T-cell (primary cell): ENCODE data around the gene VCP. TPM values are rescaled to one million over a fixed set of nuclear protein-coding genes. Genes with fewer than 3 reads are reported as not detected.

Experiments
- ATAC-seq, 4 experiments: fragments of 200-7000 bp in 3 of 4; fragments of 150-1000 bp in 1 of 4; cut with Tn5 transposase; replicated peaks in 1 of 4; 1 replicate in 3 of 4; 2 replicates in 1 of 4; pipeline ENCODE4 v1.10.0; 2021; ENCODE audit warnings: moderate library complexity in 3 of 4, mild to moderate bottlenecking in 2 of 4, moderate number of reproducible peaks in 1 of 4
- CTCF ChIA-PET, 2 donors: fragments of 300-600 bp; sonication (Branson Sonifier 250); formaldehyde crosslinking; loops; one replicate each; lab custom pipeline; 2022; ENCODE audit warnings: antibody characterized with exemption in 2 of 2; lab: Charles Lee
- POLR2A ChIA-PET, 2 donors: fragments of 300-600 bp; sonication (Branson Sonifier 250); formaldehyde crosslinking; loops; one replicate each; lab custom pipeline; 2022; ENCODE audit warnings: antibody characterized with exemption in 2 of 2; lab: Charles Lee
- DNase-seq, 35 experiments: peaks; one replicate each; pipeline versions ENCODE4 v3.0.0 to v3.0.0-alpha.2; 2013 to 2023
- H3K27ac ChIP-seq: one replicate; pipeline ENCODE4 v1.5.1; 2013; ENCODE audit warnings: low read length
- H3K27me3 ChIP-seq, 2 experiments: replicated peaks in 1 of 2; 1 replicate in 1 of 2; 2 replicates in 1 of 2; pipeline versions ENCODE4 v1.6.1 to v1.7.0; 2013; ENCODE audit warnings: low read length in 1 of 2, mixed read lengths in 1 of 2; ENCODE audit not compliant: control insufficient read depth in 2 of 2, insufficient read depth in 2 of 2; ENCODE audit errors: extremely low read depth in 1 of 2
- H3K36me3 ChIP-seq, 2 donors: 1 replicate in 1 of 2; 2 replicates in 1 of 2; pipeline versions ENCODE4 v1.6.1 to v1.7.0; 2013; ENCODE audit warnings: low read length in 1 of 2; ENCODE audit not compliant: control insufficient read depth in 2 of 2, insufficient read depth in 1 of 2; ENCODE audit errors: extremely low read depth in 1 of 2
- H3K4me1 ChIP-seq, 2 experiments: 1 replicate in 1 of 2; 2 replicates in 1 of 2; pipeline versions ENCODE4 v1.6.1 to v1.7.0; 2013; ENCODE audit warnings: low read length in 2 of 2, mixed read lengths in 1 of 2; ENCODE audit not compliant: insufficient read depth in 2 of 2, control insufficient read depth in 1 of 2; ENCODE audit errors: extremely low read depth in 1 of 2
- H3K4me3 ChIP-seq, 2 donors: 1 replicate in 1 of 2; 2 replicates in 1 of 2; pipeline versions ENCODE4 v1.5.1 to v1.7.0; 2013; ENCODE audit warnings: mild to moderate bottlenecking in 2 of 2, low read length in 1 of 2, moderate library complexity in 1 of 2; ENCODE audit not compliant: control insufficient read depth in 1 of 2; ENCODE audit errors: extremely low read depth in 1 of 2
- H3K9me3 ChIP-seq: 2 replicates; pipeline ENCODE4 v1.7.0; 2013
- H3K27ac Mint-ChIP-seq, 2 donors: one replicate each; pipeline ENCODE4 v1.8.0; 2020 to 2021; ENCODE audit warnings: mild to moderate bottlenecking in 2 of 2, mixed read lengths in 2 of 2
- H3K27me3 Mint-ChIP-seq, 2 donors: one replicate each; pipeline ENCODE4 v1.8.0; 2021 to 2022; ENCODE audit warnings: mixed read lengths in 2 of 2
- H3K36me3 Mint-ChIP-seq: one replicate; pipeline ENCODE4 v1.8.0; 2021; ENCODE audit warnings: mixed read lengths
- H3K4me1 Mint-ChIP-seq, 3 donors: one replicate each; pipeline ENCODE4 v1.8.0; 2020 to 2022; ENCODE audit warnings: mixed read lengths in 3 of 3, mild to moderate bottlenecking in 1 of 3
- H3K4me3 Mint-ChIP-seq, 3 donors: one replicate each; pipeline ENCODE4 v1.8.0; 2020 to 2022; ENCODE audit warnings: mild to moderate bottlenecking in 3 of 3, mixed read lengths in 3 of 3, moderate library complexity in 3 of 3
- H3K9me3 Mint-ChIP-seq, 3 donors: one replicate each; pipeline ENCODE4 v1.8.0; 2020 to 2022; ENCODE audit warnings: mixed read lengths in 3 of 3
- WGBS: methylation state at CpG from one replicate; pipeline ENCODE4 v1.1.5; 2013; ENCODE audit warnings: missing lambda C conversion rate; ENCODE audit not compliant: insufficient coverage; 5-methylcytosine and 5-hydroxymethylcytosine counted together
- total RNA-seq, 35 experiments: library from RNA in 6 of 35; stranded (reverse) in 6 of 35; fragments of 120-200 nt in 1 of 35; gene quantifications; one replicate each; pipeline versions ENCODE4 v1.2.1 to v1.2.4 and lab custom pipeline; 2013 to 2026

Gene VCP
- total RNA-seq, 5 donors from 2014 or later (not counting 1 experiment from before 2014, with no cell fraction given): 141 to 232 (median 167) TPM

DNA sequence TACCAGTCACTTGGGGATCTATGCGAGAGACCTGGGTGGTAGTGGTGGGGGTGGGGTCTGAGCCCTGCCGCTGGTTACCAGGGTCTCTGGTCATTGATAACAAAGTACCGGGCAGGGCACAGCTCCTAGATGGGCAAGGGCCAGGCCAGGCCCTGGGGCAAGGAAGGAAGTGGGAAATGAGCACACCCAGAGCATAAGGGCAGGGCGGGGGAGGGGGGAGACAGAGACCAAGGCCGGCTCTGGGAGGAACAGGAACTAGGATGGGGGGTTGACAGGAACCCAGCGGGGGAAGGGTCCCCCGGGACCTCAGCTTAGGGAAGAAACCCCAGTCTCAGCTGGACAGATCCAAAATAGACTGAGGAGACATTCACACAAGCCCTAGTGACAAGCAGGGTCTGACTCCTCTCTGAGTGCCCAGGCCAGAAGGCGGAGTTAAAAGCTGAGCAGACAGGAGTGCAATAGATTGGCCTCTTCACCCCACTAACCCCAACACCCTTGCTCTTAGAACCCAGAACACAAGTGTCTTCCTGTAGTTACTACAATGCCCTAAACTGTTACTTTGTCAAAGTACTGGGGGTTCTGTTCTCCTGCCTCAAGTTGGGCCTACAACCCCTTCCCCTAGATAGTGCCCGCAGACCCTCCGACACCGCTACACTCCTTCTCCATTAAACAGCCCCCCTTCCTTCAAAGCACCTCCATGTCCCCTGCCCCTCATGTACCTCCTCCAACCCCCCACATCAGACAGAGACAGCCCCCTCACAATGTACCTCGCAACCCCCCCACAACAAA is 42.6 kb upstream of the VCP start:
- Mint-ChIP-seq H3K4me1 (peaks cover 56 to 57% (median 57%) of the 10 kb centered on the region in 3 donors), H3K4me3 (peak overlapping the region; percentile 88 to 91 (median 90)), H3K27me3 (no peaks in the 10 kb centered on the region), H3K9me3 (no peaks in the 10 kb centered on the region), H3K36me3 (no peaks in the 10 kb centered on the region), H3K27ac (peak overlapping the region; percentile 95 to 97)
- POLR2A ChIA-PET: interaction anchor here (0.6 kb wide), 3 partner anchors 16 to 738 kb away, joined by 3 to 5 read pairs (median 4); partner anchors contain the start of gene MYORG (in 1 of the 2)
- ATAC-seq: no peak
- Histone ChIP-seq H3K4me1 (peaks cover 31 to 64% of the 10 kb centered on the region in 2 experiments), H3K27ac (peak overlapping the region; percentile 74), H3K4me3 (peak overlapping the region; percentile 68 to 81), H3K36me3 (no peaks in the 10 kb centered on the region), H3K9me3 (no peaks in the 10 kb centered on the region), H3K27me3 (no peaks in the 10 kb centered on the region)
- 24% methylated on average over 7 of the region's 12 CpGs for WGBS
- peak in 18 of 35 experiments; percentile 8 to 58 (median 32) for DNase-seq
- CTCF ChIA-PET: interaction anchor here (0.5 to 3.0 kb wide), 9 partner anchors 12 to 1058 kb away, joined by 3 to 12 read pairs (median 4); partner anchors contain the start of genes STOML2 (in 1 of the 2) and VCP (in 1 of the 2)

DNA sequence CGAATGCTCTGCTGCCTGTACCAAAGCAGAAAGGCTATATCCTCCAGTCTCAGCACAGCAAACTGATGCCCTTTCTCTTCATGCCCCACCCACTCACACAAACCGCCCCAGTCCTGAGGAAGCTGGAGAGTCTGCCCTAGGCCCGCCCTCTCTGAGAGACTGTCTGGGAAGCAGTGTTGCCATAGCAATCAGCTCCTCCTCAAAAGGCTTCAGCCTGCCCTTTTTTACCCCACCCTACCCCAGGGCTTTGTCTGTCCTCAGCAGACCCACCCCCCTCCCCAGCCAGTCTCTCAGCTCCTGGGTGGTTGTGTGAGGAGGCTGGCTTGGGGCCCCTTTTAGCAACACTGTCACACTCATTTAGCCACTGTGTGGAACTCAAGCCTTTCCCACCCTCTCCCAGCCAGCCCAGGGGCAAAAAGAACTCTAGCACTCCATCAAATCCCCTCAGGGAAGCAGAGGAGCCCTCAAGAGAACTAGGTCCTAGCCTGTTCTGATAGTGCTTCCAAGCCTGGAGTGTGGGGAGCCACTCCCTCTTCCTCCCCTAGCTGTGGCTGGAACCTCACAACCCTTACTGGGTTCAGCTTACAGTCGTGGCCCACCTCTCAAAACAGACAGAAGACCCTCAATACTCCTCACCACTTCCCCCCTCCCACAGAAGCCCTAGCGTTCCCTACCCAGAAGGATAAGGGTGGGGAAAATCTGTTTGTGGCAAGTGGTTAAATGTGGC is 41.9 kb upstream of the VCP start:
- peaks cover 31 to 64% of the 10 kb centered on the region in 2 experiments for H3K4me1 ChIP-seq
- peak overlapping the region; percentile 68 to 81 for H3K4me3 ChIP-seq
- H3K9me3 Mint-ChIP-seq: no peaks in the 10 kb centered on the region
- POLR2A ChIA-PET: interaction anchor here in 1 of 2 donors (0.5 to 1.1 kb wide), 2 partner anchors 11 to 596 kb away, joined by 3 to 5 read pairs; partner anchors contain the start of gene STOML2
- WGBS: 7% methylated on average over 2 of the region's 5 CpGs
- H3K36me3 ChIP-seq: no peaks in the 10 kb centered on the region
- no peaks in the 10 kb centered on the region for H3K27me3 Mint-ChIP-seq
- CTCF ChIA-PET: interaction anchor here (0.6 to 3.0 kb wide), 9 partner anchors 11 to 920 kb away, joined by 3 to 12 read pairs (median 4); partner anchors contain the start of genes VCP (in 2 of the 2) and STOML2 (in 1 of the 2)
- peak overlapping the region; percentile 95 to 97 for H3K27ac Mint-ChIP-seq
- peak in 34 of 35 experiments; percentile 16 to 79 (median 50) for DNase-seq
- no peaks in the 10 kb centered on the region for H3K36me3 Mint-ChIP-seq
- H3K4me3 Mint-ChIP-seq: peak overlapping the region; percentile 88 to 91 (median 90)
- ATAC-seq: peak in 3 of 4 experiments; percentile 5 to 15 (median 6)
- peak overlapping the region; percentile 74 for H3K27ac ChIP-seq
- peaks cover 56 to 62% (median 61%) of the 10 kb centered on the region in 3 donors for H3K4me1 Mint-ChIP-seq
- no peaks in the 10 kb centered on the region for H3K9me3 ChIP-seq
- no peaks in the 10 kb centered on the region for H3K27me3 ChIP-seq

DNA sequence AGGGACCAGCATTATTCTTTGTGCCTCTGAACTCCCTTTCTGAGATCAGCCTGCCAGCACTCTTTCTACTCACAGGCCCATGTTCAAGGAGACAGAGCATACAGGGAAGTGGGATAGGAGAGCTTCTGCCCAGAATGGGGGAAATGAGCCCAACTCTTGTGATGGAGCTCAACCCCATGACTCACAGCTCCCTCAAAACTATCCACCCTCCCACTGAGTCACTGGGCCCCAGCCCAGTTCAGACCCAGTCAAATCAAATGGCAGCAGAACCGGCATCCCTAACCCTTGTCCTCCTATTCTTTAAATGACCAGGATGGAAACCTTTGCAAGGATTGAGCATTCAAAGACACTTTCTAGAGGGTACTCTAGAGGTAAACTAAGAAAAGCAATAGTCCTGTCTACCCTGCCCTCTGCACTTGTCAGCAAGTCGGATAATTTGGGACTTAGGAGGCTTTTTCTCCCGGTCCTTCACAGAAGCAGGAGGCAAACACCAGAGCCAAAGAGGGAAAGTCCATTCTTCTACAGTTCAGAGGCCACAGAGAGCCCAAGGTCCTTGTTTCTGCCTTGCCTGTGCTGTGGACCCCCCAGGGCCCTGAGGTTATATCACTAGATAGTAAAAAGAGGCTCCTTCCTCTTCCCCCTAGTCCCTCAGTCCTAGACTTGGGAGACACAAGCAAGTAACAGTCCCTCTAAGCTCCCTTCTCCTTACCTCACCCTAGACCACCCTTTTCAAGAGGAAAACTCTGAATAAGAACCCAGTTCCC is 40.0 kb upstream of the VCP start:
- no peak for DNase-seq
- peak overlapping the region; percentile 71 to 79 (median 73) for H3K4me3 Mint-ChIP-seq
- CTCF ChIA-PET: interaction anchor here in 1 of 2 donors (0.8 kb wide), 1 partner anchor 9 kb away, joined by 4 read pairs; the partner anchor contains the start of gene STOML2

DNA sequence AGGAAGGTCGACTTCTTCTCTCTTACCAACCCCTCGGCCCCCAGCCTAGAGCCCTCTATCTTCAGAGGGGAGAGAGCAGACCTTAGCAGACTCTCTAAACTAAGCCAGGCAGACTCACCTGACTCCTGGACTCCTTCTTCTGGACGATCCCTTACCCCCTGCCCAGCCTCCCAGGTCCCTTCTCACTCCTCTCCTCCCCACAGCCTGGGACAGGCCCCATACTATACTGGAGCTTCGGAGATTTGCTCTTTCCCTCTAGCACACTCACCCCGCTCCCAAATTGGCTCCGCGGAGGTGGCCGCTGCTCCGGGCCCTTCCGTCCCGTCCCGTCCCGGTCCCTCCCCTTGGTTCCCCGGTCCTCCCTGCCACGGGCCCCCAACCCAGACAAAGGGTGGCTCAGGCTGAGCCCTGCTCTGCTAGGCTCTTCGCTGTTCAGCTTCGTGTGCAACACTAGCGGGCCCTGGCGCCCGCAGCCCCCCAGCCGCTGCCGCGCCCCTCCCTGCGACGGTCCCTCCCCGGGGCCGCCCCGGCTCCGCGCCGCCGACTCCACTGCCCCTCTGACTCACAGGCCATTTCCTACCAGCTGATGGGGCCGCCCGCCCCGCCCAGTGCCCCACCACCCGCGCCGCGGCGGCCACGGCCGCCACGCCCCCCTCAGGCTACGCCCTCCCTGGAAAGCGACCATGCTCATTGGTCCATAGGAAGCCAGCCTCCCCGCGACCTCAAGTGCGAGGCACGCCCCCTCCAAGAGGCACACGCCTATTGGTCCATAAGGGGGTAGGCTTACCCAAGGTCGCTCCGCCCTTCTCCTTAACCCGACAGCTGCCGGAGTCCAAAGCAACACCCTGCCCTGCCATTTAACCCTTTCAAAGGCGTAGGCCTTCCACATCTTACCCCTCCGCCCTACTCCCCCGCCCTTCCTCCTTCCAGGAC is 38.8 kb upstream of the VCP start:
- WGBS: 3% methylated on average over 56 of the region's 57 CpGs
- no peaks in the 10 kb centered on the region for H3K36me3 Mint-ChIP-seq
- H3K4me3 Mint-ChIP-seq: peak overlapping the region; percentile 71 to 79 (median 73)
- H3K27ac Mint-ChIP-seq: peak overlapping the region; percentile 86 to 94
- H3K4me1 ChIP-seq: peaks cover 27 to 56% of the 10 kb centered on the region in 2 experiments
- ChIA-PET POLR2A (interaction anchor here in 1 of 2 donors (0.5 kb wide), 1 partner anchor 836 kb away, joined by 4 read pairs; no protein-coding TSS in a partner anchor), CTCF (interaction anchor here in 1 of 2 donors (0.8 kb wide), 1 partner anchor 8 kb away, joined by 4 read pairs; the partner anchor contains the start of gene STOML2)
- H3K4me1 Mint-ChIP-seq: peaks cover 47 to 57% (median 54%) of the 10 kb centered on the region in 3 donors
- peaks cover 5 to 18% of the 10 kb centered on the region in 2 donors for H3K36me3 ChIP-seq
- no peaks in the 10 kb centered on the region for H3K27me3 Mint-ChIP-seq
- ATAC-seq (peak; percentile 77 to 81 (median 80)), DNase-seq (peak; percentile 87 to 97 (median 95))
- H3K4me3 ChIP-seq: peak overlapping the region; percentile 61 to 71
- peak overlapping the region; percentile 78 for H3K27ac ChIP-seq
- no peaks in the 10 kb centered on the region for H3K9me3 ChIP-seq
- no peaks in the 10 kb centered on the region for H3K27me3 ChIP-seq
- no peaks in the 10 kb centered on the region for H3K9me3 Mint-ChIP-seq

More for the DNA sequence above, 40.0 kb upstream of the VCP start:
- POLR2A ChIA-PET: interaction anchor here in 1 of 2 donors (1.0 kb wide), 1 partner anchor 9 kb away, joined by 5 read pairs; the partner anchor contains the start of gene STOML2
- Mint-ChIP-seq H3K4me1 (peaks cover 56 to 62% (median 61%) of the 10 kb centered on the region in 3 donors), H3K27ac (peak overlapping the region; percentile 86 to 94), H3K9me3 (no peaks in the 10 kb centered on the region), H3K27me3 (no peaks in the 10 kb centered on the region), H3K36me3 (no peaks in the 10 kb centered on the region)
- no CpG with 5 or more reads among the region's 3 CpGs for WGBS
- Histone ChIP-seq H3K27ac (peak overlapping the region; percentile 78), H3K9me3 (no peaks in the 10 kb centered on the region), H3K36me3 (peaks cover 0 to 8% of the 10 kb centered on the region in 2 donors), H3K27me3 (no peaks in the 10 kb centered on the region), H3K4me1 (peaks cover 31 to 64% of the 10 kb centered on the region in 2 experiments), H3K4me3 (no peak overlapping the region)
- no peak for ATAC-seq

DNA sequence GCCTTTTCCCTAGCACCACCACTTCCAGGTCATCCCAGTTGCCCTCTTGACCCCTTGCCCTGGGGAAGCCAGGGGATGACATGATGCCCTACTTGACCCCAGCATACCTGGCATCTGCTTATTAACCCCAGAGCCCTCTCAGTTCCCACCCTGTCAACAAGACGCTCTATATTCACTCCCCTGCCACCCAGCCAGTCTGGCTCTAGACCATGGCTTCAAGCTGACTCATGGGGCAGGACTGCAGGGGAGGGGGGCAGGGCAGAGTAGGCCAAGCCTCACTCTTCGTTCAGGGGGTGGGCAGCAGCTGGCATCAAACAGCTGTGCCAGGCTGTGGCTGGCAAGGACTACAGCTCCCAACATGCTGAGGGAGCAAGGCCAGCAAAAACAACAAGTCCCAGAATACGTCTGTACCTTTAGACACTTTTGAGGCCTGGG is 37.9 kb upstream of the VCP start:
- Histone ChIP-seq H3K4me1 (peaks cover 26 to 49% of the 10 kb centered on the region in 2 experiments), H3K27ac (peak overlapping the region; percentile 60), H3K27me3 (no peaks in the 10 kb centered on the region), H3K9me3 (no peaks in the 10 kb centered on the region), H3K4me3 (peak overlapping the region in 1 of 2 donors; percentile 71), H3K36me3 (peaks cover 5 to 25% of the 10 kb centered on the region in 2 donors)
- POLR2A ChIA-PET: no interaction called here
- Mint-ChIP-seq H3K27ac (peak overlapping the region in 1 of 2 donors; percentile 86), H3K27me3 (no peaks in the 10 kb centered on the region), H3K9me3 (no peaks in the 10 kb centered on the region), H3K36me3 (peaks cover 5% of the 10 kb centered on the region), H3K4me1 (peaks cover 38 to 51% (median 48%) of the 10 kb centered on the region in 3 donors), H3K4me3 (peak overlapping the region; percentile 71 to 79 (median 73))
- ATAC-seq: no peak
- DNase-seq: no peak
- CTCF ChIA-PET: interaction anchor here in 1 of 2 donors (0.5 kb wide), 1 partner anchor 148 kb away, joined by 3 read pairs; no protein-coding TSS in a partner anchor
- 100% methylated on average over 1 of the region's 3 CpGs for WGBS
